Cardiac septum (tissue), 1 donor: ENCODE results near the gene DGKI. TPM values are rescaled to one million over a fixed set of nuclear protein-coding genes. Genes with fewer than 3 reads are reported as not detected.

Experiments used
- DNase-seq: peaks from one replicate; pipeline ENCODE4 v3.0.0-alpha.2; 2020; ENCODE audit warnings: low spot score
- intact Hi-C: fragments of 100-400 bp; cut with DNase I; formaldehyde crosslinking; loops from one replicate; pipeline ENCODE4 v1.14.0; 2022
- total RNA-seq: library from RNA; stranded (reverse); fragmentation: NEBNext Ultra II Directional; extraction: Animal tissue kit (Norgen Biotek cat#: 25700); gene quantifications from one replicate; pipeline ENCODE4 v1.2.1, GENCODE V29; 2021
- donor health status: DM: no; HTN: no; CAD: no.

Gene DGKI
- total RNA-seq, 1 donor from 2014 or later = 7.5 TPM

- DNase-seq = no peak
- intact Hi-C loops = no loop called here
Measured at GRCh38 chr7:137755427-137755826, 91.3 kb downstream of the DGKI start.

GRCh38 chr7:137753948-137754851, 92.6 kb downstream of the DGKI start:
- intact Hi-C loops = no loop called here
- DNase-seq = no peak

GRCh38 chr7:137753575-137753947, 93.2 kb downstream of the DGKI start:
- intact Hi-C loops = no loop called here
- DNase-seq = no peak

GRCh38 chr7:137753067-137753466, 93.7 kb downstream of the DGKI start:
- intact Hi-C loops = no loop called here
- DNase-seq = no peak

GRCh38 chr7:137751361-137752009, 95.3 kb downstream of the DGKI start:
- intact Hi-C loops = no loop called here
- no peak for DNase-seq

GRCh38 chr7:137747359-137748031, 99.3 kb downstream of the DGKI start:
- intact Hi-C loops = no loop called here
- DNase-seq = no peak

GRCh38 chr7:137743021-137743420, 103.8 kb downstream of the DGKI start:
- intact Hi-C loops = no loop called here
- DNase-seq = no peak

GRCh38 chr7:137742051-137742450, 104.7 kb downstream of the DGKI start:
- intact Hi-C loops = no loop called here
- DNase-seq = no peak

GRCh38 chr7:137741443-137741842, 105.3 kb downstream of the DGKI start:
- intact Hi-C loops = no loop called here
- DNase-seq = no peak

GRCh38 chr7:137734221-137734620, 112.6 kb downstream of the DGKI start:
- intact Hi-C loops = no loop called here
- DNase-seq = no peak

GRCh38 chr7:137732168-137732567, 114.6 kb downstream of the DGKI start:
- DNase-seq = no peak
- intact Hi-C loops = no loop called here

GRCh38 chr7:137731436-137731835, 115.3 kb downstream of the DGKI start:
- intact Hi-C loops = no loop called here
- DNase-seq = no peak

- no peak for DNase-seq
- intact Hi-C loops = no loop called here
Measured at GRCh38 chr7:137728426-137728825, 118.3 kb downstream of the DGKI start.

GRCh38 chr7:137727413-137727812, 119.4 kb downstream of the DGKI start:
- intact Hi-C loops = no loop called here
- DNase-seq = no peak

GRCh38 chr7:137718355-137718754, 128.4 kb downstream of the DGKI start:
- intact Hi-C loops = loop anchor here (5.0 kb wide), 1 partner anchor 61 kb away; no protein-coding TSS in a partner anchor
- DNase-seq = no peak

GRCh38 chr7:137717811-137718271, 128.9 kb downstream of the DGKI start:
- no peak for DNase-seq

GRCh38 chr7:137717045-137717444, 129.7 kb downstream of the DGKI start:
- DNase-seq = no peak
- intact Hi-C loops = loop anchor here (5.0 kb wide), 1 partner anchor 60 kb away; no protein-coding TSS in a partner anchor

More at GRCh38 chr7:137717811-137718271, 128.9 kb downstream of the DGKI start:
- intact Hi-C loops = loop anchor here (5.0 kb wide), 1 partner anchor 61 kb away; no protein-coding TSS in a partner anchor

- DNase-seq = no peak
- intact Hi-C loops = loop anchor here (5.0 kb wide), 1 partner anchor 59 kb away; no protein-coding TSS in a partner anchor
Measured at GRCh38 chr7:137716061-137716460, 130.7 kb downstream of the DGKI start.

- no peak for DNase-seq
- intact Hi-C loops = loop anchor here (5.0 kb wide), 1 partner anchor 58 kb away; no protein-coding TSS in a partner anchor
Measured at GRCh38 chr7:137715533-137715932, 131.2 kb downstream of the DGKI start.

GRCh38 chr7:137715121-137715520, 131.7 kb downstream of the DGKI start:
- no peak for DNase-seq
- intact Hi-C loops = loop anchor here (5.0 kb wide), 1 partner anchor 58 kb away; no protein-coding TSS in a partner anchor
